ENCODE data around the gene ERVH48-1.
A peak's percentile ranks its signal among the peaks of the same experiment; 100 is the strongest.
"Not testable (repeated sequence)": the region's sequence is repeated elsewhere in the genome, so short reads cannot be mapped to it uniquely, and the experiment has no call there.

ERVH48-1 gene

DNA sequence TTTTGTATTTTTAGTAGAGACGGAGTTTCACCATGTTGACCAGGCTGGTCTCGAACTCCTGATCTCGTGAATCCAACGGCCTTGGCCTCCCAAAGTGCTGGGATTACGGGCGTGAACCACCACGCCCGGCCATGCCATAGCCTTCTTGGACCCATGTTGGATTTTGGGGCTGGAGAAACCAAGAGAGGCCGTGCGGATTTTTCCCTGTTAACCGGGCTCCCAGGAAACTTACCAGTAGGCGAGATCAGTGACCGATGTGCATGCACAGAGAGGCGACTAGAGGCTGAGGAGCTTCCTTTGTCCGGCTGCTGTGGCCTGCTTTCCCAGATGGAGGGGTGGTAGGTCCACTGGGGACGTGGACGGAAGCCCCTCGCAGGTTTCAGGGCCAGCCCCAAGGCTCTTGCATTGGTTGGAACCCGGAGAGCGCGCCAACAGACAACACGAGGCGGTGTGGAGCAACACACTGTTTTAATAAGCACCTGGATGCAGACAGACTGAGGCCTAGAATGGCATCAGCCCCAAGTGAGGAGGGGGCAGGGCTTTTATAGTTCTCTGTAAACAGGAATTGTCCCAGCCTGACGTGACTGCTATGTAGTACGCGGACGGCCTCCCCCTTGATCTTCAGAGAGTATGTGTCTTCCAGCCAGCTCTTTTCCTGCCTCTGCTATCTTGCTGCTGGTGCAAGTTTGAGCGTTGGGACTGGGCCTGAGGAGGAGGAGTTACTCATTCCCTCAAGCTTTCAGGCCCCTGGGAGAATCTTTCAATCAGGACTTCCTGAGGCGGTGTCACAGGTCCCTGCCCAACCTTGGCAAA is at the start of gene ERVH48-1:
Gene ERVH48-1, minus strand, starts transcription at position 517 of the 813 bp plus-strand sequence. CDS start 6,624 bp downstream, outside the sequence.
- DNase-seq: peak; percentile 13 to 56 (median 43)

DNA sequence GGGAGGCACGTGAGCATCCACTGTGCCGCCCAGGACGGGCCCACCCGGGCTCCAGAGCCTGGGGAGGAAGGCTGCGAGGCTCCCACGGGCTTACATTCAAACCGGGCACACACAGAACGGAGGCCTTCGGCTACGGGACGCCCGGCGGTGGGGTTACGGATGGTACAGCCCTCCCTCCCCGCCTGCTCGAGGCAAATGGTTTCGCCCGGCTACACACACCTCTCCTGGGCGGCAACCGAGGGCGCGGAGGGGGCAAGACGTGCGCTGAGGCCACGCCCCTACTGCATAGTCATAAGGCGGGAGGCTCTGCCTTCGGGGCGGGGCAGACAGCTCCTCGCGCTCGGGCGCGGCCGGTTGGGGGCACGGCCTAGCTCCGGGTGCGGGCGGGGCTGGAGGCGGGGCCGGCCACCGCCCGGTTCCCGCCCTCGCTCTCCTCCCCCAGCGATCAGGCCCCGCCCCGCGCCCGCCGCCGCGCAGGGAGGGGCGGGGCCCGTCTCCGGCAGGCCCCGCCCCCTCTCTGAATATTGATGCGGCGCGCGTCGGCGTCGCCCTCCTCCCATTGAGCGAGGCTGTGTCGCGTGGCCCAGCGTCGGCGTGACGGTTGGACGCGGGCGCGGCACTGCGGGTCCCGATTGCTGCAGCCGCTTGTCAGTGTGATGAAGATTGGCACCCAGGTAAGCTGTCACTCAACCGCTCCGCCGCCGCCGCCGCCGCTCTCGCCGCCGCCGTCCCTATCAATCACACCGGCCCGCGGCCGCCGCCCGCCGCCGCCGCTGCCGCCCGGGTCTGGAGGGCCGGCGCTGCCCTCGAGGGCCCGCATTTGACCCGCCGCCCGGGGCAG is 48.8 kb upstream of the ERVH48-1 start, which contains the start of gene PKNOX1:
Gene PKNOX1, plus strand, starts transcription at position 572 of the 841 bp plus-strand sequence. CDS start 29,820 bp downstream, outside the sequence.
- peak; percentile 96 to 100 (median 99) for DNase-seq

DNA sequence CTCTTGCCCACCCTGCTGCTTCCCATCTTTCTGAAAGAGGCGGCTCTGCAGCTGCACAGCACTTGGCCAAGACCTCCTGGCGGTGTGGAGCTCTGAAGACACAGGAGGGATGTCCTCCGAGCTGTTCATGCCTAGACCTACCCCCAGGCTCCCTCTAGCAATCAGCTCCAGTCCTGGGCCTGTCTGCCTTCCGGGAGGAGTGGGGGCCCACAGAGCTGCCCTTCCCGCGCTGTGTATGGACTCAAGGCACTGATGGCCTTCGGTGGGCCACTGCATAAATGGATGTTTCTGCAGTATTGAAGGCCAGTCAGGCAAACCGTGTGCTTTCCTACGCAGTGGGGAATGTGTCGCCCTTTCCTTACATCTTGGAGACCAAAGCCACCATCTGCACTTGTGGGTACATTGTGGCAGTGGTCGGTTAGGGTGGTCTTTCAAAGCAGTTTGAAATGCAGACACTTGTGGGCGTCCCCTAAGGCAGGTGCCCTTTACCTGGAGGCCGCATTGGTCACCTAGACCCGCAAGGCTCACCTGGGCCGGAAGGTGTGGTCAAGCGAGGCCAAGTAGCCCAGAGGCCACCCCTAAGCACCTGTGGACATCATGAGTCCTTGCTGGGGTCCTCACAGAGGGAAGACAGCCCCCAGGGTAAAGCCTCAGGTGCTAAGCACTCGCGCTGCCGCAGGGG is 48.0 kb upstream of the ERVH48-1 start:
- no peak for DNase-seq

DNA sequence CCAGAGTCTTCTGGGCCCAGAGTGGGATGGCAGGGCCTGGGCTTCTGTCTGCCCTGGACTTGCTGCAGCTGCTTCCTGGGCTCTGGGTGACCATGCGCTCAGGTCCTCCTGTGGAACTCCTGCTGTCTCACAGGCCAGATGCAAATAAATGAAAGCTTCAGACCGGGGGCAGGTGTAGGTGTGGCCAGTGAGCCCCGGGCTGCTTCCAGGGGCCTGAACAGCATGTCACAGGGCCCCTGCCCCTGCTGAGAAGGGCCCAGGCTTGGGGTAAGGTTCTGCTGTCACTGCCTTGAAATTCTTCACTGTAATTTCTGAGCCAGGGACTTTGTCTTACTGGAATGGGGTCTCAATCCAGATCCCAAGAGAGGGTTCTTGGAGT is 46.5 kb upstream of the ERVH48-1 start:
- no peak for DNase-seq

DNA sequence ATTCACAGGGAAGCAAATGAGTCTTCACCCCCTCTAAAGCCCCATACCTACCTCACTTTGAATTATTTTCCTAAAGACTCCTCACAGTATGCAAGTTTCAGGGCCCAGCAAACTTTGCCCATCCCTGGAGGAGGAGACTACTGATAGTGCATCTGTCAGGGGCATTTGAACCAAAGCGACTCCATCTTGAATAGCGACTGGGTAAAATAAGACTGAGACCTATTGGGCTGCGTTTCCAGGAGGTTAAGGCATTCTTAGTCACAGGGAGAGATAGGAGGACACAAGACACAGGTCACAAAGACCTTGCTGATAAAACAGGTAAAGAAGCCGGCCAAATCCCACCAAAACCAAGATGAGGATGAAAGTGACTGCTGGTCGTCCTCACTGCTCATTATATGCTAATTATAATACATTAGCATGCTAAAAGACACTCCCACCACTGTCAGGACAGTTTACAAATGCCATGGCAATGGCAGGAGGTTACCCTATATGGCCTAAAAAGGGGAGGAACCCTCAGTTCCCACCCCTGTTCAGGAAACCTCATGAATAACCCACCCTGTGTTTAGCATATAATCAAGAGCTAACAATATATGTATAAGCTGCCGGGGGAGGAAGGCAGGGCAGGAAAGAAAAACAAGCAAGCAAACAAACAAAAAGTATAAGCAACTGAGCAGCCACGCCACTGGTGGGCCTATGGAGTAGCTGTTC is 45.7 kb upstream of the ERVH48-1 start:
- no peak for DNase-seq

DNA sequence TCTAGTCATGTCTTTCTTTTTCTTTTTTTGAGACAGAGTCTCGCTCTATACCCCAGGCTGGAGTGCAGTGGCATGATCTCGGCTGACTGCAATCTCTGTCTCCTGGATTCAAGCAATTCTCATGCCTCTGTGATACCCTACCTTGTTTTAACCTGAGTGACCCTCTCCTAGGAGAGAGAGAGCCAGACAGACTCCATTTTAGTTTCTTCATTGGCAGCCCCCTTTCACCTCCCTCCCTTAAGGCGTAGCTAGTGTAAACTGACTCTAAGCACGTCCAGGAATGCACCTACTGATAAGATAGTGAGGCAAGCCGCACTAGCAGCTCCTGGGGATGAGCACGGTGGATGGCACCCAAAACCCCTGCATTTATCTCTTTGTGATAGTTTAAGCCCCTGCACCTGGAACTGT is 43.8 kb upstream of the ERVH48-1 start:
- no peak for DNase-seq

DNA sequence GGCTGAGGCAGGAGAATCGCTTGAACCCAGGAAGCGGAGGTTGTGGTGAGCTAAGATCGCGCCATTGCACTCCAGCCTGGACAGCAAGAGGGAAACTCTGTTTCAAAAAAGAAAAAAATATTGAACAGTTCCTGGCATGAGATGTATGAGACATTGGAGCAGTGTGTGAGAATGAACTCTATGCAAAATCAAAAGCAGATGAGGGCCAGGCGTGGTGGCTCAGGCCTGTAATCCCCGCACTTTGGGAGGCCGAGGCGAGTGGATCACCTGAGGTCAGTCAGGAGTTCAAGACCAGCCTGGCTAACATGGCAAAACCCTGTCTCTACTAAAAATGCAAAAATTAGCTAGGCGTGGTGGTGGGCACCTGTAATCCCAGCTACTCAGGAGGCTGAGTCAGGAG is 42.2 kb upstream of the ERVH48-1 start:
- not testable (repeated sequence) for DNase-seq

DNA sequence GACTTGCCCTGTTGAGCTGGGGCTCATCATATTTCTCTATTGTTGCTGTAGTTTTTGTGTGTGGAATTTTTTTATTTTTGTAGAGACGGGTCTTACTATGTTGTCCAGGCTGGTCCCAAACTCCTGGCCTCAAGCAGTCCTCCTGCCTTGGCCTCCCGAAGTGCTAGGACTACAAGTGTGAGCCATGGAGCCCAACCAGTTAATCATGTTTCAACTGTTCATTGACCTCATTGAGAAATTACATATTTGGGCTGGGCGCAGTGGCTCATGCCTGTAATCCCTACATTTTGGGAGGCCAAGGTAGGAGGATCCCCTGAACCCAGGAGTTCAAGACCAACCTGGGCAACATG is 39.8 kb upstream of the ERVH48-1 start:
- no peak for DNase-seq

DNA sequence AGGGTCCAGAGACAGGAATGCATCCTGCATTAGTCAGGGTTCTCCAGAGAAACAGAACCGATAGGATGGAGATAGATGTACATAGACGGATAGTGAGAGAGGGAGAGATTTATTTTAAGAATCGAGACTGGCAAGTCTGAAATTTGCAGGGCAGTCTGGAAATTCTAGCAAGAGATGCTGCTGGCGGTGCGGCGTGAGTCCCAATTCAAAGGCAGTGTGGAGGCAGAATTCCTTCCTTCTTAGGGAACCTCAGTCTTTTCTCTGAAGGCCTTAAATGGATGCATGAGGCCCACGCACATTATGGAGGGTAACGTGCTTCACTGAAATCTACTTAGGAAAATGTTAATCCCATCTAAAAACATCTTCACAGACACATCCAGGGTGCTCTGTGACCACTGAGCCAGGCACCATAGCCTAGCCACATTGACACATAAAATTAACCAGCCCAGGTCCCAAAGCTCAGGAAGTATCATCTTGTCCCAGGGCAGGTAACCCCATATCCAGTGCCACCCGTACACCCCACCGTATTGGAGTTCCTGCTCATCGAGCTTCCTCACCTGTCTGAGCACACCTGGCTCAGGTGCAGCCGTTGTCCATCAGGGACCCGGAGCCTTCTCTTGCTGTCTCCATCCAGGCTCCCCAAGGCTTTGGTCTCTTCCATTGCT is 39.2 kb upstream of the ERVH48-1 start:
- DNase-seq: no peak

DNA sequence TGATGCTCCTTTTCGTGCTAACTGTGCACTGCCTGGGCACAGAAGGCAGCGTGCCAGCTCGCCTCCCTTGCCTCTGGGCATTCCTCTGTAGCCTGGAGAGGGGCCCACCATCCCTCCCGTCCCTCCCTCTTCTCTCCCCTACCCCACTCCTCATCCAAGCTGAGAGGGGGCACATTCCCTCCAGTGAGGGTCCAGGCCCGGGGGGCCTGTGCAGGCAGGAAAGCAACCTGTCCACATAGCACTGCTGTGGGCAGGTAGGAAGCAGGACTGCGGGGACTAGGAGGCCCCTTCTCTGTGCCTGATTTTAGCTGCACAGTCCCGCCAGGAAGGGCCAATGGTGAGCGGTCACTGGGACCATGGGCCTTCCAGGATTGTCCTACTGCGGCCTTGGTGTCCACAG is 38.7 kb upstream of the ERVH48-1 start:
- DNase-seq: no peak

DNA sequence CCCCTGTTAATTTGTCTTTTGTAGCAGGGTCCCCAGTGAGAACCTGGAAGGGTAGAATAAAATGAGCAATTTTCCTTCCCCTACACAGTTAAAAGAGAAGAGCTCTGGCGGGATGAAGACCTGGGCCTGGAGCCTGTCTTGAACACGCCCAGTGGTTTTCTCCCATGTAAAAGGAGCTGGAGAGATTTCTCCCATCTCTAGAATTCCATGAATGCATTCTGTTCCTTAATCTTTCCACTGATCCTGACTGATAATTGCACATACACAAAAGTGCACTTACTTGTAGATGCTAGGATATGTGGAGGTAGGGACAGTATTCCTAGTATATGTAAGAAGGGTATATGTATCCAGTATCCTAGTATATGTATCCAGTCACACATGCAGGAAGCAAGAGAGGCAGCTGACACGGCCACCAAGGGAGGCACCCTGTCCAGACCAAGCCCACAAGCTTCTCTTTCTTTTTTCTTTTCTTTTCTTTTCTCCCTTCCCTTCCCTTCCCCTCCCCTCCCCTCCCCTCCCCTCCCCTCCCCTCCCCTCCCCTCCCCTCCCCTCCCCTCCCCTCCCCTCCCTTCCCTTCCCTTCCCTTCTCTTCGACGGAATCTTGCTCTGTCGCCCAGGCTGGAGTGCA is 37.1 kb upstream of the ERVH48-1 start:
- DNase-seq: no peak

DNA sequence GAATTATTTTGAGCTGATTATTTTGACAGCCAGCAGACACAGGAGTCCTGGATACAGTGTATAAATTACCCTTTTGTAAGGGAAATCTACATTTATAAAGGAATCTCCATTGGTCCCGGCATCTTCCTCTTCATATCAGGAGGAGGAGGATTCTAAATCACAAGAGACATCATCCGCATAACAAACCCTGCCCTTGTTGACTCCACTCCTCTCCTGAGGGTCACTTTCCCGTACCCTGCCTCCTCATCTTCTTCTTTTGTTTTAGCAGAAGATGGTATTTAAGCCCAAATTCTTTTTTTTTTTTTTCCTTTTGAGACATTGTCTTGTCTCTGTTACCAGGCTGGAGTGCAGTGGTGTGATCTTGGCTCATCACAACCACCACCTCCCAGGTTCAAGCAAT is 34.3 kb upstream of the ERVH48-1 start:
- no peak for DNase-seq

DNA sequence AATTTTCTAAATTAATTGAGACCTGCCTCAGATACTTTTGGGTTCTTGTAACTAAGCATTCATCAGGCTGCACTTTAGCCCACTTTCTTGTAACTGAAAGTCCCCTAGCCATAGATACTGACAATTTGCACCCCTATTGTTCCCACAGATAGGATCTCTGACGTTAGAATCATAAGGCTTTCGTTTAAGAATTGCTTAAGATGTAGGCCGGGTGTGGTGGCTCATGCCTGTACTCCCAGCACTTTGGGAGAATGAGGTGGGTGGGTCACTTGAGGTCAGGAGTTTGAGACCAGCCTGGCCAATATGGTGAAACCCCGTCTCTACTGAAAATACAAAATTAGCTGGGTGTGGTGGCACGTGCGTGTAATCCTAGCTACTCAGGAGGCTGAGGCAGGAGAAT is 32.7 kb upstream of the ERVH48-1 start:
- not testable (repeated sequence) for DNase-seq

DNA sequence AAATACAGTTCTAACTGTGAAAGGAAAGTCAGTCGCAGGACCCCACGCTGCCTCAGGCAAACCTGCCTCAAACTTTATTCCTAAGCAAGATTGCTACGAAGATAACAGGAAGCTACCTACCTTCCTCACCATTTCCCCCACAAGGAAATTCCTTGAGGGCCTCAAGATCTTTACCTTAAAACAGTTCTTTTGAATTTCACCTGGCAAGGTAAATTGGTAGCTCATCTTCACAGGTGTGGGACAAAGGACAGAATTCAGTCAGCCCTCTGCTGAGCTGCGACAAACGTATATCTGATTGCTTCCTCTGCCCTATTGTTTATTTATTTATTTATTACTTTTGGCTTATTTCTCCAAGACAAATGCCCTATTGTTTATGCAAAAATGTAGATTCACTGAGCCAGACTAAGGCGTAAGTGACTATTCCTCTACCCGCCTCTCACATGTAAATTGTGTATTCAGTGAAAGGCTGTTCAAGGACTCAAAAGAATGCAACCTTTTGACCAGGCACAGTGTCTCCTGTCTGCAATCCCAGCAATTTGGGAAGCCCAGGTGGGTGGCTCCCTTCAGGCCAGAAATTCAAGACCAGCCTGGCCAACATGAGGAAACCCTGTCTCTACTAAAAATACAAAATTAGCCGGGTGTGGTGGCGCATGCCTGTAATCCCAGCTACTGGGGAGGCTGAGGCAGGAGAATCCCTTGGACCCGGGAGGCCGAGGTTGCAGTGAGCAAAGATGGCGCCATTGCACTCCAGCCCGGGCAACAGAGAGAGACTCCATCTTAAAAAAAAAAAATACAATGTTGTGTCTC is 31.6 kb upstream of the ERVH48-1 start:
- peak in 3 of 6 experiments; percentile 28 to 46 (median 43) for DNase-seq

DNA sequence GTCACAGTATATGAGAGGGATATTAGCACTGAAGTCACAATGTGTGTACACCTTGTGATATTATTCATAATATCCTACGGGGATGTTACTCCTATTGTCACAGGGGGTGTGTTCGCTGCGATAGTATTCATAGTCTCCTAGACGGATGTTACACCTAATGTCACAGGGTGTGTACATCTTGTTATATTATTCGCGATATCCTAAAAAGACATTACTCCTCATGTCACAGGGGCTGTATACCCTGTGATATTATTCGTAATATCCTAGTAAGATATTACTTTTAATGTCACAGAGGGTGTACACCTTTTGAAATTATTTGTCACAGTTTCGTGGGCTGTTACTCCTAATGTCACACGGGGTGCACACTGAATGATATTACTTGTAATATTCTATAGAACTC is 25.8 kb upstream of the ERVH48-1 start:
- not testable (repeated sequence) for DNase-seq

DNA sequence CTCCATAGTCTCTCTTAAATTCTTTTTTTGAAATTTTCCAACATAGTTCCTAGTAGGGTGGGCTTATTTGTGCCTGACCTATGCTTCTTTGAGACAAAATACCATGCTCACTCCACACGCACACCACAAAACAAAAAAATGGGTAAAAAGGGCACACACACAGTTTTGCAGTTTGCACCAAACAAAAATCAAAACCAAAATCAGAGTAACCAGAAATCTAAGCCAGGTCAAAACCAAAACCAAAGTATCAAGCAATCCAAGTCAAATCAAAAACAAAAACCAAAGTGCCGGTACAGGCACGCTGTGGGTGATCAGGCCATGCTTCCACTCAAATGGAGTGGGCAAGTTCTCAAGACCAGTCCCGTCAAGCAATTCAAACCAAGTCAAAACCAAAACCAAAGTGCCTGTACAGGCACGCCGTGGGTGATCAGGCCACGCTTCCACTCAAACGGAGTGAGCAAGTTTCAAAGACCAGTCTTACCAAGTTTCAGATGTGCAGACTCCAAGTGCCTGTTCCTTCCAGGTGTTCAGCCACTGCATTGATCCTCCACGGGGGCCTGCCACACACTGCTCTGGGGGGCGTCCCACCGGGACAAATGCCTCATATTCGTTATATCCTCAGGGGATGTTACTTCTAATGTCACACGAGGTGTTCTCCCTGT is 23.8 kb upstream of the ERVH48-1 start:
- not testable (repeated sequence) for DNase-seq

DNA sequence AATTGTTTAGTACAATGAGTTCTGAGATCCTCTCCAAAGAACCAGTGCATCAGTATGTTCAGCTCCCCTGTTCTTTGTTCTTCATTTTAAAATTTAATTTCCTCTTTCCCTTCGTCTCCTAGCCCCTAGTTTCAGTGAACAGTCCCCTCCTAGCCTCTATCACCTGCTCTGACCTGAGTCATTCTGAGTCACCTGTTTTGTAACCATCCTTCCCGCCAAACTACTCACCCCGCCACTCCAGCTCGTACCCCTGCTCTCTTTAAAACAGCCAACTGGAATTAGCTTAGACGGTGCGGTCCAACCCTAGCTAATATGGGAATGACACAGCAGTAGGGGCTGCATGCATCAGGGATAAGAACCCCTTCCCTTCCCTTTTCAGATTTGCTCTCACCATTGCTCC is 16.8 kb upstream of the ERVH48-1 start:
- no peak for DNase-seq

DNA sequence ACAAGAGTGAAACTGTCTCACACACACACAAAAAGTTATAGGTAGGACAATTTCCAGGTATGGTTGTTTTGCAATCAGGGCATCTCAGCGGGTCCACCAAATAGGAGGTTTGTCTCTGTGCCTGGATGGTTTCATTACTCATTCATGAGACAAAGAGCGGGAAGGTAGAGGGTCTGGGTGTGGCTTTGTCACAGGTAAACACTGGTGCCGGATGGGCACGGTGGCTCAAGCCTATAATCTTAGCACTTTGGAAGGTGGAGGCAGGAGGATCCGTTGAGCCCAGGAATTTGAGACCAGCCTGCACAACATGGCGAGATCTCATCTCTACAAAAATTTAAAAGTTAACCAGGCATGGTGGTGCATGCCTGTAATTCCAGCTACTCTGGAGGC is 16.3 kb upstream of the ERVH48-1 start:
- no peak for DNase-seq

DNA sequence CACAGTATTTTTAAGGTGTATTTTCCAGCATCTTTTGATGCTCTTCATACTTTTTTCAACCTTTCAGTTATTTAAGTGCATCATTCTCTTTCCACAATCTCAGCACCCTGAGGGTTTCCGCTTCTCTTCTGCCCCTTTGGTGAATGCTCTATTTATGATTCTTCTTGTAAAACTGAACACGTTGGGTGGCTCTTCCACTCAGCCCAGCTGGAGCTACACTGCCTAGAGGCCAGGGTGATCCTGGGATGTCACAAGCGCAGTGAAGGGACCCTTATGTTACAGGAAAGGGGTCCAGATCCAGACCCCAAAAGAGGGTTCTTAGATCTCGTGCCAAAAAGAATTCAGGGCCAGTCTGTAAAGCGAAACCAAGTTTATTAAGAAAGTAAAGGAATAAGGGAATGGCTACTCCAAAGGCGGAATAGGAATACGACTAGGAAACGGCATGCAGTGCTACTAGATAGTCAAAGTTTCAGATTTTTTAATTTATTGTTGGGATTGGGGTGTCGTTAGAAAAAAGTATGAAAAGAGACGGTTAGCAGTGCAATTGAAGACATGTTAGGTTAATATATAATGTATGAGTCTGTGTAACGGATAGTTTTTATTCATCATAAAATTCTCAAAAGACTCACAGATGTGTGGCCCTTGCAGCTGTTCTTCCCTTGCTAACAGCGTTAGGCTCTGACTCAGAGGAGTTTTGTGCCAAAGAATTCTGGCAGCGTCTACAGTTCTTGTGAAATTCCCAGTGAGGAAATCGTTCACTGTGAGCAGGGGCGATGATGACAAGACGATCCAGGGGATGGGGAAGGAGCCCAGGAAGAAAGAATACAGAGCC is 14.4 kb upstream of the ERVH48-1 start:
- no peak for DNase-seq

Measured in stimulated activated naive CD4-positive, alpha-beta T cell (primary cell).